Left hindlimb (tissue), 1 donor: Measurements from ENCODE around the gene PCMT1.

ENCODE experiments used
- DNase-seq: peaks from one replicate; pipeline ENCODE4 v3.0.0-alpha.2; 2018

The PCMT1 gene

DNA sequence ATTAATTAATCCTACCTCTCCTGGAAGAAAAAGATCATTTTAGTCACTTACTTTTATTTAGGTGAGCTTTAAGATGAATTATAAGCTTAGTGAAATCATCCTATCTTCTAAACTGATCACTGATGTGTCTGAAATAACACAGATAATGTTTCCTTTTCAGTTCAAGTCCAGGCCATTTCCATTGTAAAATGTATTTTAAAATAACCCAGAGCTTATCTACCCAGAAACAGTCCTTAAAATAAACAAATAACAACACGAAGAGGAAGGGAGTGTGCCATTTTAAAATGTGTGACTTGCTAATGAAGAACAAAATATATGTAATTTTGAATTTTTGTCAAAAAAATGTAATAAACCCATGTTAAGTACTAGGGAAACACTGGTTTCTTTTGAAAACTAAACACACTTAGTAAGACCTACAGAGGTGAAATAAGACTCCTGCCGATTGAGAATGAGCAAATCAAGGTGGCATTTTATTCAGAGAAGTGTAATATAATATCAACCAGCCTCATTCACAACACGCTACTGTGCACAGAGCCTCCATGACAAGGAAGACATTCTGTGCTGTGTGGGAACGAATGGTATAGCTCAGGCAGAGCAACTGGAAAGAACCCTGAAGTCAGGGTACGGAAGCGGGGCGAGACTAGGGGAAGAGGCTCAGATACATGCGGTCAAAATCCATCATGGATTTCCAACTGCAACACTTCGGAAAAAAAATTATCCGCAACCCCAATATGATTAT lies 106.9 kb downstream of the PCMT1 start:
- DNase-seq: no peak

DNA sequence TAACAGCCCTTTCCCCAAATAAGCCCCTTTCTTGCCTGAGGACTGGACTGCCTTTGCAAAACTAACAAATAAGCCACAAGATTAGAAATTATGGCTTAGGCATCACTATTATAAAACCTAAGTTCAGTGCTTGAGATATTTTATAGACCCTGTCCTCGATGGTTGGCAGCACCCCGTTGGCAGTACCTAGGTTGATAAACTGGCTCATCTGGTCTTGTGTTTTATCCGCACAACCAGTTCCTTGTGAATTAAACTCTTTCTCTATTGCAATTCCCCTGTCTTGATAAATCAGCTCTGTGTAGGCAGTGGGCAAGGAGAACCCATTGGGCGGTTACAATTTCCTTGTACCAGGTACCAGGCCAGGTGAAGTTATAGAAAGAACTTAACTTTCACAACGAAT lies 108.0 kb downstream of the PCMT1 start:
- no peak for DNase-seq

DNA sequence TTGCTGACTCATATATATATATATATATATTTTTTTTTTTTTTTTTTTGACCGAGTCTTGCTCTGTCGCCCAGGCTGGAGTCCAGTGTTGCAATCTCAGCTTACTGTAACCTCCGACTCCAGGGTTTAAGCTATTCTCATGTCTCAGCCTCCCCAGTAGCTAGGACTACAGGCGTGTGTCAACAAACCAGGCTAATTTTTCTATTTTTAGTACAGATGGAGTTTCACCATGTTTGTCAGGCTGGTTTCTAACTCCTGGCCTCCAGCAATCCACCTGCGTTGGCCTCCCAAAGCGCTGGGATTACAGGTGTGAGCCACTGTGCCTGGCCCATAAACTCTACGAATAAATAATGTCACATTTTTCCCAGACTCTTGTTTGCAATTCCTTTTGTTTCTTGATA lies 109.8 kb downstream of the PCMT1 start:
- DNase-seq: no peak

DNA sequence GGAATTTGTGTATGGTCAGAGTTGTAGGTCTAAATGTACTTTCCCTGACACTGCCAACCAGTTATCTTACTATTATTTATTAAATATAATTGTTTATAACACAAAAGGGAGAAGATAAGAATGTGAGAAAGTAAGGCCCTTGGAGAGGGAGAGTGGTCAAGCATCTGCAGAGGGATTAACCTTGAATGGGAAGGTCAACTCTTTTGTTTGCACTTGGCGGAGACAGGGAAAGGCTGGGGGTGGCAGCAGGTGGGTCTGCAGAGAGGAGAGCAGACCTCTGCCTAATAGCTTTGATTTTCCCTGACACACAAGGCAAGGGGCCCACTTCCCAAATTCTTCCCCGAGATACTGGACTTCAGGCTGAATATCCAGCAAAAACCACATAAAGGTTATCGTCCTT lies 110.4 kb downstream of the PCMT1 start:
- no peak for DNase-seq

DNA sequence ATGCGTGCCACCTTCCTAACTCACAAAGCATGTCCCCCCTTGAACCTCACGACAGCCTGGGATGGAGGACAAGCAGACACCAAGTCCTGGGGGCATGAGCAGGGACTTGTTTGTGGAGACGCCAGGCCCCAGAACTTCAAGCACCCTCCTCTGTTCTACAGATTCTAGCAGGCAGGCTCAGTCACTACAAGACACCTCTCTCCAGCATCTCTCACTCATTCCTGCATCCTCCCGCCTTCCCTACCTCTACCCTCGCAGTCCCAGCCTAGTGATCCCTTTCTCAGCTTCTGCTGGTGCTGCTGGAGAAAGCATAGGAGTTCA lies 110.9 kb downstream of the PCMT1 start:
- no peak for DNase-seq
